ENCODE measurements around the gene MAP7. TPM values are rescaled to one million over a fixed set of nuclear protein-coding genes. Genes with fewer than 3 reads are reported as not detected.

Gene MAP7
- total and polyA plus RNA-seq, 7 experiments from 2014 or later: 0.13 to 1.1 (median 0.17) TPM

GRCh38 chr6:136562211-136562610 is 12.0 kb upstream of the MAP7 start:
- Mint-ChIP-seq H3K27me3 (no peaks in the 10 kb centered on the region), H3K4me1 (peaks cover 0 to 17% (median 5%) of the 10 kb centered on the region in 7 donors), H3K36me3 (peaks cover 13 to 43% (median 38%) of the 10 kb centered on the region in 5 donors), H3K27ac (no peak overlapping the region), H3K4me3 (no peak overlapping the region), H3K9me3 (peaks cover 0 to 1% (median 0%) of the 10 kb centered on the region in 11 donors)
- Histone ChIP-seq H3K27ac (ENCODE audit: low read depth, low read length) (no peak overlapping the region), H3K4me3 (ENCODE audit: low read length) (no peak overlapping the region), H3K27me3 (ENCODE audit: control insufficient read depth in 2 of 2, insufficient read depth in 2 of 2, low read length in 2 of 2) (no peaks in the 10 kb centered on the region), H3K36me3 (ENCODE audit: control insufficient read depth in 2 of 3, insufficient read depth in 3 of 3, low read length in 3 of 3) (peaks cover 0 to 8% (median 5%) of the 10 kb centered on the region in 3 experiments), H3K4me1 (ENCODE audit: control insufficient read depth in 2 of 2, insufficient read depth in 2 of 2, low read length in 2 of 2) (peaks cover 0 to 6% of the 10 kb centered on the region in 2 donors), H3K9me3 (ENCODE audit: control insufficient read depth in 2 of 3, low read length in 3 of 3) (no peaks in the 10 kb centered on the region)
- POLR2A ChIA-PET: no interaction called here
- CTCF ChIA-PET: no interaction called here
- ATAC-seq: no peak
- intact Hi-C loops (cut with micrococcal nuclease): no loop called here
- no peak for DNase-seq

GRCh38 chr6:136553166-136553787 is 3.1 kb upstream of the MAP7 start:
- Histone ChIP-seq H3K27ac (ENCODE audit: low read depth, low read length) (no peak overlapping the region), H3K36me3 (ENCODE audit: control insufficient read depth in 2 of 3, insufficient read depth in 3 of 3, low read length in 3 of 3) (no peaks in the 10 kb centered on the region), H3K9me3 (ENCODE audit: control insufficient read depth in 2 of 3, low read length in 3 of 3) (no peaks in the 10 kb centered on the region), H3K4me3 (ENCODE audit: low read length) (no peak overlapping the region), H3K4me1 (ENCODE audit: control insufficient read depth in 2 of 2, insufficient read depth in 2 of 2, low read length in 2 of 2) (no peaks in the 10 kb centered on the region), H3K27me3 (ENCODE audit: control insufficient read depth in 2 of 2, insufficient read depth in 2 of 2, low read length in 2 of 2) (peaks cover 7 to 14% of the 10 kb centered on the region in 2 donors)
- DNase-seq (no peak), ATAC-seq (no peak)
- intact Hi-C loops (cut with micrococcal nuclease): loop anchor here in 1 of 2 donors (5.0 kb wide), 1 partner anchor 876 kb away; no protein-coding TSS in a partner anchor
- peak overlapping the region in 1 of 10 donors; percentile 9 for H3K4me3 Mint-ChIP-seq
- peaks cover 4 to 23% (median 17%) of the 10 kb centered on the region in 5 donors for H3K36me3 Mint-ChIP-seq
- POLR2A ChIA-PET: no interaction called here
- H3K27ac Mint-ChIP-seq: no peak overlapping the region
- H3K4me1 Mint-ChIP-seq: peaks cover 0 to 16% (median 7%) of the 10 kb centered on the region in 7 donors
- CTCF ChIA-PET: no interaction called here
- peaks cover 12 to 41% (median 20%) of the 10 kb centered on the region in 5 donors for H3K27me3 Mint-ChIP-seq
- peaks cover 0 to 2% (median 0%) of the 10 kb centered on the region in 11 donors for H3K9me3 Mint-ChIP-seq

GRCh38 chr6:136552054-136552453 is 1.8 kb upstream of the MAP7 start:
- Mint-ChIP-seq H3K9me3 (peaks cover 0 to 2% (median 0%) of the 10 kb centered on the region in 11 donors), H3K36me3 (peaks cover 4 to 13% (median 8%) of the 10 kb centered on the region in 5 donors), H3K4me3 (peak overlapping the region in 5 of 10 donors; percentile 5 to 72 (median 25)), H3K27ac (peak overlapping the region in 1 of 9 donors; percentile 22), H3K4me1 (peaks cover 0 to 16% (median 7%) of the 10 kb centered on the region in 7 donors), H3K27me3 (peaks cover 24 to 51% (median 29%) of the 10 kb centered on the region in 5 donors)
- H3K27me3 ChIP-seq (ENCODE audit: control insufficient read depth in 2 of 2, insufficient read depth in 2 of 2, low read length in 2 of 2): peaks cover 7 to 14% of the 10 kb centered on the region in 2 donors
- no peaks in the 10 kb centered on the region for H3K9me3 ChIP-seq (ENCODE audit: control insufficient read depth in 2 of 3, low read length in 3 of 3)
- ATAC-seq (no peak), DNase-seq (no peak)
- ChIA-PET CTCF (no interaction called here), POLR2A (no interaction called here)
- intact Hi-C loops (cut with micrococcal nuclease): loop anchor here in 1 of 2 donors (5.0 kb wide), 1 partner anchor 875 kb away; no protein-coding TSS in a partner anchor
- no peaks in the 10 kb centered on the region for H3K36me3 ChIP-seq (ENCODE audit: control insufficient read depth in 2 of 3, insufficient read depth in 3 of 3, low read length in 3 of 3)
- H3K27ac ChIP-seq (ENCODE audit: low read depth, low read length): no peak overlapping the region
- H3K4me1 ChIP-seq (ENCODE audit: control insufficient read depth in 2 of 2, insufficient read depth in 2 of 2, low read length in 2 of 2): no peaks in the 10 kb centered on the region
- H3K4me3 ChIP-seq (ENCODE audit: low read length): no peak overlapping the region

- Histone ChIP-seq H3K9me3 (ENCODE audit: control insufficient read depth in 2 of 3, low read length in 3 of 3) (no peaks in the 10 kb centered on the region), H3K4me3 (ENCODE audit: low read length) (no peak overlapping the region), H3K27ac (ENCODE audit: low read depth, low read length) (no peak overlapping the region), H3K4me1 (ENCODE audit: control insufficient read depth in 2 of 2, insufficient read depth in 2 of 2, low read length in 2 of 2) (no peaks in the 10 kb centered on the region), H3K36me3 (ENCODE audit: control insufficient read depth in 2 of 3, insufficient read depth in 3 of 3, low read length in 3 of 3) (no peaks in the 10 kb centered on the region), H3K27me3 (ENCODE audit: control insufficient read depth in 2 of 2, insufficient read depth in 2 of 2, low read length in 2 of 2) (peaks cover 7 to 14% of the 10 kb centered on the region in 2 donors)
- Mint-ChIP-seq H3K9me3 (peaks cover 0 to 2% (median 0%) of the 10 kb centered on the region in 11 donors), H3K36me3 (peaks cover 3 to 10% (median 4%) of the 10 kb centered on the region in 5 donors), H3K4me3 (peak overlapping the region; percentile 49 to 76 (median 62)), H3K27me3 (peaks cover 31 to 60% (median 38%) of the 10 kb centered on the region in 5 donors), H3K4me1 (peaks cover 0 to 16% (median 7%) of the 10 kb centered on the region in 7 donors), H3K27ac (no peak overlapping the region)
- intact Hi-C loops (cut with micrococcal nuclease): loop anchor here in 1 of 2 donors (2.0 to 5.0 kb wide), 2 partner anchors 874 to 1044 kb away; no protein-coding TSS in a partner anchor
- DNase-seq (no peak), ATAC-seq (no peak)
- ChIA-PET CTCF (interaction anchor here (0.7 to 1.3 kb wide), 2 partner anchors 13 to 324 kb away, joined by 3 to 5 read pairs; no protein-coding TSS in a partner anchor), POLR2A (interaction anchor here (0.5 kb wide), 1 partner anchor 76 kb away, joined by 3 read pairs; no protein-coding TSS in a partner anchor)
Observed at GRCh38 chr6:136551103-136551502, 881 bp upstream of the MAP7 start.

- Mint-ChIP-seq H3K4me1 (peaks cover 0 to 16% (median 7%) of the 10 kb centered on the region in 7 donors), H3K36me3 (peaks cover under 1 to 5% (median 4%) of the 10 kb centered on the region in 5 donors), H3K4me3 (peak overlapping the region in 5 of 10 donors; percentile 19 to 67 (median 55)), H3K27ac (no peak overlapping the region), H3K27me3 (peaks cover 38 to 69% (median 44%) of the 10 kb centered on the region in 5 donors), H3K9me3 (peaks cover 0 to 2% (median 0%) of the 10 kb centered on the region in 11 donors)
- peak overlapping the region; percentile 46 for H3K4me3 ChIP-seq (ENCODE audit: low read length)
- DNase-seq: no peak
- ATAC-seq: peak; percentile 65
- ChIA-PET CTCF (interaction anchor here (1.3 kb wide), 1 partner anchor 14 kb away, joined by 5 read pairs; no protein-coding TSS in a partner anchor), POLR2A (no interaction called here)
- H3K36me3 ChIP-seq (ENCODE audit: control insufficient read depth in 2 of 3, insufficient read depth in 3 of 3, low read length in 3 of 3): no peaks in the 10 kb centered on the region
- no peaks in the 10 kb centered on the region for H3K4me1 ChIP-seq (ENCODE audit: control insufficient read depth in 2 of 2, insufficient read depth in 2 of 2, low read length in 2 of 2)
- H3K9me3 ChIP-seq (ENCODE audit: control insufficient read depth in 2 of 3, low read length in 3 of 3): no peaks in the 10 kb centered on the region
- peaks cover 7 to 14% of the 10 kb centered on the region in 2 donors for H3K27me3 ChIP-seq (ENCODE audit: control insufficient read depth in 2 of 2, insufficient read depth in 2 of 2, low read length in 2 of 2)
- H3K27ac ChIP-seq (ENCODE audit: low read depth, low read length): no peak overlapping the region
- intact Hi-C loops (cut with micrococcal nuclease): loop anchor here in 1 of 2 donors (1.0 to 5.0 kb wide), 4 partner anchors 24 to 1043 kb away; no protein-coding TSS in a partner anchor
Observed at GRCh38 chr6:136550045-136550329, 235 bp downstream of the MAP7 start.

- Mint-ChIP-seq H3K27ac (peak overlapping the region in 1 of 9 donors; percentile 49), H3K4me1 (peaks cover 0 to 16% (median 7%) of the 10 kb centered on the region in 7 donors), H3K36me3 (peaks cover 0 to 4% (median 4%) of the 10 kb centered on the region in 5 donors), H3K4me3 (peak overlapping the region; percentile 54 to 82 (median 72)), H3K27me3 (peaks cover 43 to 74% (median 49%) of the 10 kb centered on the region in 5 donors), H3K9me3 (peaks cover 0 to 2% (median 0%) of the 10 kb centered on the region in 11 donors)
- Histone ChIP-seq H3K4me3 (ENCODE audit: low read length) (peak overlapping the region; percentile 34), H3K9me3 (ENCODE audit: control insufficient read depth in 2 of 3, low read length in 3 of 3) (no peaks in the 10 kb centered on the region), H3K4me1 (ENCODE audit: control insufficient read depth in 2 of 2, insufficient read depth in 2 of 2, low read length in 2 of 2) (no peaks in the 10 kb centered on the region), H3K27me3 (ENCODE audit: control insufficient read depth in 2 of 2, insufficient read depth in 2 of 2, low read length in 2 of 2) (peaks cover 7 to 14% of the 10 kb centered on the region in 2 donors), H3K36me3 (ENCODE audit: control insufficient read depth in 2 of 3, insufficient read depth in 3 of 3, low read length in 3 of 3) (no peaks in the 10 kb centered on the region), H3K27ac (ENCODE audit: low read depth, low read length) (no peak overlapping the region)
- POLR2A ChIA-PET: interaction anchor here (0.7 kb wide), 1 partner anchor 1388 kb away, joined by 4 read pairs; no protein-coding TSS in a partner anchor
- DNase-seq (peak in 1 of 9 donors; percentile 11), ATAC-seq (no peak)
- intact Hi-C loops (cut with micrococcal nuclease): loop anchor here in 1 of 2 donors (1.0 to 5.0 kb wide), 4 partner anchors 23 to 1043 kb away; no protein-coding TSS in a partner anchor
- CTCF ChIA-PET: interaction anchor here (1.3 kb wide), 1 partner anchor 15 kb away, joined by 5 read pairs; no protein-coding TSS in a partner anchor
Observed at GRCh38 chr6:136549300-136550044, 750 bp downstream of the MAP7 start.
